K562 (cell line): Measurements from ENCODE around the gene RERE. TPM values are rescaled to one million over a fixed set of nuclear protein-coding genes. Genes with fewer than 3 reads are reported as not detected.
A peak's percentile ranks its signal among the peaks of the same experiment; 100 is the strongest.

Source experiments
- ARID1B ChIP-seq: fragments of 450-650 bp; IDR thresholded peaks from 2 replicates; pipeline ENCODE4 v1.6.1; 2016; ENCODE audit warnings: antibody characterized with exemption, mild to moderate bottlenecking, inconsistent platforms
- ELF1 ChIP-seq: fragments of 200-800 bp; sonication (Bioruptor generic); IDR thresholded peaks from 2 replicates; pipeline ENCODE4 v1.6.1; 2016; ENCODE audit warnings: missing genetic modification characterization, missing compliant biosample characterization
- FOXA3 ChIP-seq, 2 experiments: fragments of 450-650 bp in 1 of 2; sonication (generic) in 1 of 2; formaldehyde crosslinking; IDR thresholded peaks in 1 of 2; conservative IDR thresholded peaks in 1 of 2; 2 replicates each; pipeline versions ENCODE4 v1.4.0 to v1.8.0; 2020 to 2022; ENCODE audit warnings: mild to moderate bottlenecking in 2 of 2, missing genetic modification reagents in 1 of 2
- HDGF ChIP-seq: fragments of 450-650 bp; IDR thresholded peaks from 2 replicates; pipeline ENCODE4 v1.6.1; 2016
- NCOA6 ChIP-seq: fragments of 450-650 bp; IDR thresholded peaks from 2 replicates; pipeline ENCODE4 v1.6.1; 2017; ENCODE audit warnings: mild to moderate bottlenecking
- PHTF2 ChIP-seq: fragments of 250-450 bp; sonication (Bioruptor Pico); IDR thresholded peaks from 2 replicates; pipeline ENCODE4 v1.5.0; 2021; ENCODE audit warnings: mild to moderate bottlenecking
- SMAD2 ChIP-seq: fragments of 150-350 bp; IDR thresholded peaks from 2 replicates; pipeline ENCODE4 v1.6.1; 2014; ENCODE audit warnings: low read depth, mild to moderate bottlenecking, low read length
- SMARCA4 ChIP-seq: fragments of 450-650 bp; IDR thresholded peaks from 2 replicates; pipeline ENCODE4 v1.6.1; 2016
- TBL1XR1 ChIP-seq, 2 experiments: IDR thresholded peaks; 2 replicates each; pipeline ENCODE4 v1.6.1; 2012; ENCODE audit warnings: improper control_type of control experiment in 2 of 2, low read length in 2 of 2, mild to moderate bottlenecking in 1 of 2
- ZNF316 ChIP-seq: fragments of 450-650 bp; IDR thresholded peaks from 2 replicates; pipeline ENCODE4 v1.6.1; 2016
- ZNF699 ChIP-seq: fragments of 250-450 bp; sonication (Bioruptor Pico); IDR thresholded peaks from 2 replicates; pipeline ENCODE4 v1.8.0; 2021; ENCODE audit warnings: mild to moderate bottlenecking, moderate library complexity; ENCODE audit not compliant: insufficient replicate concordance
- polyA plus RNA-seq, 8 experiments: library from polyadenylated mRNA; depleted of rRNA in 4 of 8; stranded (reverse) in 5 of 8; unstranded in 3 of 8; fragments of >200 nt; fragmentation: Nextera tagmentation in 2 of 8; fragmentation: Illumina TruSeq in 1 of 8; extraction: Ambion mirVana in 2 of 8; extraction: Trizol in 1 of 8; gene quantifications; 2 replicates each; pipeline versions ENCODE4 v1.2.1 to v1.2.3, GENCODE V29; 2011 to 2014; ENCODE audit warnings: inconsistent platforms in 1 of 8, missing spikeins in 1 of 8
- total RNA-seq, 7 experiments: library from RNA; depleted of rRNA in 6 of 7; stranded (reverse); fragments of >200 nt in 6 of 7; fragmentation: Illumina TruSeq in 2 of 7; extraction: Trizol in 2 of 7; gene quantifications; 2 replicates each; pipeline versions ENCODE4 v1.2.1 to v1.2.3, GENCODE V29; 2011 to 2021; ENCODE audit warnings: low replicate concordance in 1 of 7
- TF ChIP-seq, protein P1 (sequence below), 2 experiments: fragments of 450-650 bp; IDR thresholded peaks; 2 replicates each; pipeline ENCODE4 v1.6.1; 2016; ENCODE audit warnings: mild to moderate bottlenecking in 2 of 2, borderline replicate concordance in 1 of 2, low read depth in 1 of 2, moderate library complexity in 1 of 2
- TF ChIP-seq, protein P2 (sequence below): fragments of 450-650 bp; formaldehyde crosslinking; IDR thresholded peaks from 2 replicates; pipeline ENCODE4 v1.4.0; 2022; ENCODE audit warnings: mild to moderate bottlenecking, moderate library complexity
- TF ChIP-seq, protein P3 (sequence below): sonication (generic); IDR thresholded peaks from 2 replicates; pipeline ENCODE4 v1.6.1; 2016
- TF ChIP-seq, protein P4 (sequence below): fragments of 450-650 bp; formaldehyde crosslinking; IDR thresholded peaks from 2 replicates; pipeline ENCODE4 v1.4.0; 2022; ENCODE audit warnings: missing genetic modification characterization

RERE gene
- total and polyA plus RNA-seq, 9 of the 15 experiments (the other 6 are each of a cell fraction or from before 2014, with no cell fraction given): 3.0 to 51.5 (median 13.4) TPM

DNA sequence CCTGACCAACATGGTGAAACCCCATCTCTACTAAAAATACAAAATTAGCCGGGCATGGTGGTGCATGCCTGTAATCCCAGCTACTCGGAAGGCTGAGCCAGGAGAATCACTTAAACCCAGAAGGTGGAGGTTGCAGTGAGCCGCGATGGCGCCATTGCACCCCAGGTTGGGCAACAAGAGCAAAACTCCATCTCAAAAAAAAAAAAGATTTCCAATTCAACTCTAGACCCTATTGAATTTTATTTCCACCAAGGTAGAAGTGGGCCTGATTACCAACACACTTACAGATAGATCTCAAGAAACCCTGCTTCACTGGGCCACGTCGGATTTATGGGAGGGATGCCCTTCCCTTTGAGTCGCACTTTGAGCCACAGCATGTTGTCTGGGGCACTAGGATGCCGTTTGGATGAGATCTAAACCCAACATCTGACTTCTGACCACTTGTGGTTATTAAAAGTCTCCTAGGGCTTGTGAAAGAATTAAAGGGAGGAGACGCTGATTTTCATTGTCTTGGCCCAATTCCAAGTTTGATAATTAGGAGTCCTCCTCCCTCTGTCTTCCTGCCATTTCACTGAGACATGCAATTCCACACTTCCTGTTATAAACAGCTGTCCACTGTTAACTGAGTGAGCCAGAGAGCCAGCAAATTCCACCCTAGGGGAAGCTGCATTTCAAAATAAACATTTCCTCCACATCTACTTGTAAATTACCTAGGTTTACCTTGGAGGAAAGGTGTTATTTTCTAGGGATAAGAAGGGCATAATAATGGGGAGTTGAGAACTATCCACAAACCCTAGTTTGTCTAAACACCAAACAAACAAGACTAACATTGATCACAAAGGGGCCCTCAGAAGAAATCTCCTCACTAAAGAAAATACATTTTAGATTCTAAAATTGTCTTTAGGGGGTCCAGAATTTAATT, 5.2 kb upstream of the RERE start (continued):
- TF ChIP-seq, protein P1, sequence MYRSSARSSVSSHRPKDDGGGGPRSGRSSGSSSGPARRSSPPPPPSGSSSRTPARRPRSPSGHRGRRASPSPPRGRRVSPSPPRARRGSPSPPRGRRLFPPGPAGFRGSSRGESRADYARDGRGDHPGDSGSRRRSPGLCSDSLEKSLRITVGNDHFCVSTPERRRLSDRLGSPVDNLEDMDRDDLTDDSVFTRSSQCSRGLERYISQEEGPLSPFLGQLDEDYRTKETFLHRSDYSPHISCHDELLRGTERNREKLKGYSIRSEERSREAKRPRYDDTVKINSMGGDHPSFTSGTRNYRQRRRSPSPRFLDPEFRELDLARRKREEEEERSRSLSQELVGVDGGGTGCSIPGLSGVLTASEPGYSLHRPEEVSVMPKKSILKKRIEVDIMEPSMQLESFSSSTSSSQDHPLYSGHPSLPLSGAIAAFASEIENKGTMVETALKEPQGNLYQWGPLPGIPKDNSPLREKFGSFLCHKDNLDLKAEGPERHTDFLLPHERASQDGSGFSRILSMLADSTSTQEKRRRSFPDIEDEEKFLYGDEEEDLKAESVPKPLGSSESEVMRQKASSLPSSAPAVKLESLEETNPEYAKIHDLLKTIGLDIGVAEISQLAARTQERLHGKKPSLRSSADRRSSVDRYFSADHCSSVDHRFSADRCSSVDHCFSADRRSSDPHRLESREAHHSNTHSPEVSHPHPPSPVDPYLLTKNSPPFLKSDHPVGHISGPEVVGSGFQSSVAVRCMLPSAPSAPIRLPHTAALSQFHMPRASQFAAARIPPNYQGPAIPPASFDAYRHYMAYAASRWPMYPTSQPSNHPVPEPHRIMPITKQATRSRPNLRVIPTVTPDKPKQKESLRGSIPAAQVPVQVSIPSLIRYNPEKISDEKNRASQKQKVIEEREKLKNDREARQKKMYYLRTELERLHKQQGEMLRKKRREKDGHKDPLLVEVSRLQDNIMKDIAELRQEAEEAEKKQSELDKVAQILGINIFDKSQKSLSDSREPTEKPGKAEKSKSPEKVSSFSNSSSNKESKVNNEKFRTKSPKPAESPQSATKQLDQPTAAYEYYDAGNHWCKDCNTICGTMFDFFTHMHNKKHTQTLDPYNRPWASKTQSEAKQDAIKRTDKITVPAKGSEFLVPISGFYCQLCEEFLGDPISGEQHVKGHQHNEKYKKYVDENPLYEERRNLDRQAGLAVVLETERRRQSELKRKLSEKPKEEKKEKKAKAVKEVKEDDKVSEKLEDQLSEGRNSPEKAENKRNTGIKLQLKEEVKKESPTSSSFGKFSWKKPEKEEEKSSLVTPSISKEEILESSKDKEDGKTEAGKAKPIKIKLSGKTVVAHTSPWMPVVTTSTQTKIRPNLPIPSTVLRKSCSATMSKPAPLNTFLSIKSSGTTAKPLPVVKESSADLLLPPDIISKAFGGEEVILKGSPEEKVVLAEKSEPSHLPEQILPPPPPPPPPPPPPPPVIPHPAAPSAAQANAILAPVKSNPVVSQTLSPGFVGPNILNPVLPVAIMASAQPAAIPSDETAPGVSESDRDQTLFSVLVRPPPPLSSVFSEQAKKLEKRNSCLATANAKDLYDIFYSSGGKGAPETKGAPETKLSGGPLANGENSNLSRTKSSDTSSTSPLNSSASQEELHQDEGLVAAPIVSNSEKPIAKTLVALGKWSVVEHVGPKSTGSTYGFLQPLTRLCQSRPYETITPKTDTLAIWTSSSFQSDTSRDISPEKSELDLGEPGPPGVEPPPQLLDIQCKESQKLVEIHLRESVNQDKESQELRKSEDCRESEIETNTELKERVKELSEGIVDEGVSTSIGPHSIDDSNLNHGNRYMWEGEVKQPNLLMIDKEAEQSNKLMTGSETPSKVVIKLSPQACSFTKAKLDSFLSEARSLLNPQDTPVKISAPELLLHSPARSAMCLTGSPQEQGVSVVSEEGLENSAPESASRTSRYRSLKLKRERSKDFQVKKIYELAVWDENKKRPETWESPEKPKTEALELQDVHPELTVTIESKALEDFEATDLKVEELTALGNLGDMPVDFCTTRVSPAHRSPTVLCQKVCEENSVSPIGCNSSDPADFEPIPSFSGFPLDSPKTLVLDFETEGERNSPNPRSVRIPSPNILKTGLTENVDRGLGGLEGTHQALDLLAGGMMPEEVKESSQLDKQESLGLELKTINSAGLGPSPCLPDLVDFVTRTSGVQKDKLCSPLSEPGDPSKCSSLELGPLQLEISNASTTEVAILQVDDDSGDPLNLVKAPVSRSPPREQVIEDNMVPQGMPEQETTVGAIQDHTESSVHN (IDR thresholded peaks at IDR 0.05; ENCODE audit: borderline replicate concordance in 1 of 2, low read depth in 1 of 2): peak in 1 of 2 experiments; percentile 51; a peak in 1 of 4 replicates
- TF ChIP-seq SMAD2 (no peak), ZNF699 (CRISPR knock-in tag) (no peak), PHTF2 (no peak), ZNF316 (no peak), ELF1 (peak; percentile 64), FOXA3 (CRISPR knock-in tag; conservative IDR thresholded peaks at IDR 0.05 in 1 of 2, IDR thresholded peaks at IDR 0.05 in 1 of 2) (0 out of 4 replicates have a peak, but pooled peaks of 1 of the 2 experiments have one; percentile 6), TBL1XR1 (IDR thresholded peaks at IDR 0.05; ENCODE audit: low read length in 2 of 2) (peak in 1 of 2 experiments; percentile 53; a peak in 2 of 4 replicates), NCOA6 (no peak), HDGF (no peak), ARID1B (peak; percentile 42; the same call in 1 of the 2 replicates), SMARCA4 (peak; percentile 51; the same call in 1 of the 2 replicates)
- TF ChIP-seq, protein P2, sequence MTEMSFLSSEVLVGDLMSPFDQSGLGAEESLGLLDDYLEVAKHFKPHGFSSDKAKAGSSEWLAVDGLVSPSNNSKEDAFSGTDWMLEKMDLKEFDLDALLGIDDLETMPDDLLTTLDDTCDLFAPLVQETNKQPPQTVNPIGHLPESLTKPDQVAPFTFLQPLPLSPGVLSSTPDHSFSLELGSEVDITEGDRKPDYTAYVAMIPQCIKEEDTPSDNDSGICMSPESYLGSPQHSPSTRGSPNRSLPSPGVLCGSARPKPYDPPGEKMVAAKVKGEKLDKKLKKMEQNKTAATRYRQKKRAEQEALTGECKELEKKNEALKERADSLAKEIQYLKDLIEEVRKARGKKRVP (CRISPR knock-in tag): no peak
- TF ChIP-seq, protein P3, sequence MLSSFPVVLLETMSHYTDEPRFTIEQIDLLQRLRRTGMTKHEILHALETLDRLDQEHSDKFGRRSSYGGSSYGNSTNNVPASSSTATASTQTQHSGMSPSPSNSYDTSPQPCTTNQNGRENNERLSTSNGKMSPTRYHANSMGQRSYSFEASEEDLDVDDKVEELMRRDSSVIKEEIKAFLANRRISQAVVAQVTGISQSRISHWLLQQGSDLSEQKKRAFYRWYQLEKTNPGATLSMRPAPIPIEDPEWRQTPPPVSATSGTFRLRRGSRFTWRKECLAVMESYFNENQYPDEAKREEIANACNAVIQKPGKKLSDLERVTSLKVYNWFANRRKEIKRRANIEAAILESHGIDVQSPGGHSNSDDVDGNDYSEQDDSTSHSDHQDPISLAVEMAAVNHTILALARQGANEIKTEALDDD: no peak
- TF ChIP-seq, protein P4, sequence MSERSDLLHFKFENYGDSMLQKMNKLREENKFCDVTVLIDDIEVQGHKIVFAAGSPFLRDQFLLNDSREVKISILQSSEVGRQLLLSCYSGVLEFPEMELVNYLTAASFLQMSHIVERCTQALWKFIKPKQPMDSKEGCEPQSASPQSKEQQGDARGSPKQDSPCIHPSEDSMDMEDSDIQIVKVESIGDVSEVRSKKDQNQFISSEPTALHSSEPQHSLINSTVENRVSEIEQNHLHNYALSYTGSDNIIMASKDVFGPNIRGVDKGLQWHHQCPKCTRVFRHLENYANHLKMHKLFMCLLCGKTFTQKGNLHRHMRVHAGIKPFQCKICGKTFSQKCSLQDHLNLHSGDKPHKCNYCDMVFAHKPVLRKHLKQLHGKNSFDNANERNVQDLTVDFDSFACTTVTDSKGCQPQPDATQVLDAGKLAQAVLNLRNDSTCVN (CRISPR knock-in tag): no peak
